Activated T-cell treated with anti-CD3 and anti-CD28 coated beads, Interleukin-2, amount 50 U/mL, for 4 hours (primary cell): ENCODE results near the gene GMDS. TPM values are rescaled to one million over a fixed set of nuclear protein-coding genes. Genes with fewer than 3 reads are reported as not detected.

Experiments
- ATAC-seq, 2 donors: fragments of 200-7000 bp; cut with Tn5 transposase; one replicate each; pipeline ENCODE4 v1.10.0; 2021
- DNase-seq: peaks from one replicate; pipeline ENCODE4 v3.0.0-alpha.2; 2020
- H3K27me3 Mint-ChIP-seq: one replicate; pipeline ENCODE4 v1.8.0; 2021; ENCODE audit warnings: low read depth, mixed read lengths
- H3K36me3 Mint-ChIP-seq: one replicate; pipeline ENCODE4 v1.8.0; 2022; ENCODE audit warnings: mixed read lengths; ENCODE audit not compliant: insufficient read depth
- H3K4me1 Mint-ChIP-seq: one replicate; pipeline ENCODE4 v1.8.0; 2021; ENCODE audit warnings: low read depth, mixed read lengths
- H3K4me3 Mint-ChIP-seq: one replicate; pipeline ENCODE4 v1.8.0; 2021; ENCODE audit warnings: mild to moderate bottlenecking, moderate library complexity, mixed read lengths
- H3K9me3 Mint-ChIP-seq: one replicate; pipeline ENCODE4 v1.8.0; 2021; ENCODE audit warnings: mixed read lengths
- total RNA-seq, 3 donors: library from RNA; stranded (reverse); gene quantifications; one replicate each; pipeline ENCODE4 v1.2.1, GENCODE V29; 2021

Gene GMDS
- total RNA-seq, 3 donors from 2014 or later: 38.9 to 48.0 (median 43.9) TPM

DNA sequence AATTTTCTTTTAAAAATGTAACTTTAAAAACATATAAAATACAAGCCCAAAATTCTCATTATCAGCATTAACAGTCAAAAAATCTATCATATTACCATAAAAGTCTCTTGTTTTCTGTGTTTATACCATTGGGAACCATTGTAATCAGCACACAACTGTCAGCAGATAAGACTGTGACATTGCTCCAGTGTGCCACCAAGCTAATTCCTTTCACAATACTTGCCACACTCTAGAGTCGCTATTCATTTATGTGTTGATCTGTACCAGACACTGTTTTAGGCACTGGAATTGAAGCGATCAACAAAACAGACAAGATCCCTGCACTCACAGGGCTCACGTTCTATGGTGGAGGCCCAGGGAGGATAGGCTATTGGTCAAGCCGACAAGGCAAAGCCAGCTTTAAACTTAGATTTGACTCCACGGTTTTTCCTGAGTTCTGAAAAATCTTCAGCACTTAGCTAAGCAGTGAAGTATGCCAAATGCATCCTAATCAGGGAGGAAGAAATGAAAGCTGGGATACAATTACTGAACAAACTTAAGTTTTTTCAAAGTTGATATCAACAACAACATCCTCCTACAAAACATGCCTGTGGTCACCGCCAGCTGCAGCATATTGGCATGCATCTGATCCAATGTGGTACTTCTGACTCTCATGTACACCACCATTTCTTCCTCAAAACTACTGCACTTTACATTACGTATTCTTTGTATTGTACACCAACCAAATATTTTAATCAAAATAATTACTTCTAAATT, 60.5 kb downstream of the GMDS start:
- DNase-seq (no peak), ATAC-seq (no peak)
- H3K4me1 Mint-ChIP-seq: peaks cover 17% of the 10 kb centered on the region
- H3K4me3 Mint-ChIP-seq: no peak overlapping the region
- peaks cover 3% of the 10 kb centered on the region for H3K36me3 Mint-ChIP-seq
- H3K27me3 Mint-ChIP-seq: no peaks in the 10 kb centered on the region
- no peaks in the 10 kb centered on the region for H3K9me3 Mint-ChIP-seq

DNA sequence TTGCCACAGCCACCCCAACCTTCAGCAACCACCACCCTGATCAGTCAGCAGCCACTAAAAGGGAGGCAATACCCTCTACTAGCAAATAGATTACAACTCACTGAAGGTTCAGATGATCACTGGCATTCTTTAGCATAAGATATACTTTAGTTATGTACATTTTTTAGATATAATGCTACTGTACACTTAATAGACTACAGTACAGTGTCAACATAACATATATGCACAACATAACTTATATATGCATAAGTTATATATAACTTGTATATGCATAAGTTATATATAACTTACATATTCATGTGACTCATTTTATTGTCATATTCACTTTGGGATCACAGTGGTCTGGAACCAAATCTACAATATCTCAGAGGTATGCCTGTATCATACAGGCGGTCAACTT, 61.7 kb downstream of the GMDS start:
- no peak for DNase-seq
- Mint-ChIP-seq H3K4me3 (no peak overlapping the region), H3K4me1 (peaks cover 17% of the 10 kb centered on the region), H3K36me3 (peaks cover 8% of the 10 kb centered on the region), H3K9me3 (peaks cover 5% of the 10 kb centered on the region), H3K27me3 (no peaks in the 10 kb centered on the region)
- ATAC-seq: no peak

DNA sequence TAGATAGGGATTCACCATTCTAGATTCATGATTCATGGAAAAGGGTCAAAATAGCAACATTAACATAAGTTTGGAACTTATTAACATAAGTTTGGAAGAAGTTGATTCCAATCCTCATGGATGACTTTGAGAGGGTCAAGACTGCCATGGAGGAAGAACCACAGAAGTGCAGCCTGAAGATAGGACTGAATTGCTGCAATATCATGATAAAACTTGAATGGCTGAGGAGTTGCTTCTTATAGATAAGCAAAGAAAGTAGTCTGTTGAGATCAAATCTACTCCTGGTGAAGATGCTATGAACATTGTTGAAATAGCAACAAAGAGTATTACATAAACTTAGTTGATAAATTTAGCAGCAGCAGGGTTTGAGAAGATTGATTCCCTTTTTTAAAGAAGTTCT, 62.2 kb downstream of the GMDS start:
- H3K4me1 Mint-ChIP-seq: peaks cover 17% of the 10 kb centered on the region
- no peaks in the 10 kb centered on the region for H3K27me3 Mint-ChIP-seq
- H3K9me3 Mint-ChIP-seq: peaks cover 8% of the 10 kb centered on the region
- no peak for ATAC-seq
- peaks cover 9% of the 10 kb centered on the region for H3K36me3 Mint-ChIP-seq
- DNase-seq: no peak
- H3K4me3 Mint-ChIP-seq: no peak overlapping the region

DNA sequence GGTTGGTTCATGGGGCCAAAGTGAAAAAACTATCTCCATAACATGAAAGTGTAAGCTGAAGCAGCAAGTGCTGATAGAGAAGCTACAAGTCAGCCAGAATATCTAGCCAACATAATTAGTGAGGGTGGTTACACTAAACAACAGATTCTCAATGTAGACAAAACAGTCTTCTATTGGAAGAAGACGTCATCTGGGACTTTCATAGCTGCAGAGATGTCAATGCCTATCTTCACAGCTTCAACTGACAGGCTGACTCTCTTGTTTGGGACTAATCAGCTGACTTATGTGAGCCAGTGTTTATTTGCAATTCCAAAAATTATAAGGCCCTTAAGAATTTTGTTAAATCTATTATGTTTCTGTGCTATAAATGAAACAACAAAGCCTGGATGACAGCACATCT, 63.2 kb downstream of the GMDS start:
- no peaks in the 10 kb centered on the region for H3K27me3 Mint-ChIP-seq
- peaks cover 16% of the 10 kb centered on the region for H3K4me1 Mint-ChIP-seq
- H3K4me3 Mint-ChIP-seq: no peak overlapping the region
- H3K9me3 Mint-ChIP-seq: peaks cover 17% of the 10 kb centered on the region
- ATAC-seq: no peak
- DNase-seq: no peak
- H3K36me3 Mint-ChIP-seq: peaks cover 11% of the 10 kb centered on the region

DNA sequence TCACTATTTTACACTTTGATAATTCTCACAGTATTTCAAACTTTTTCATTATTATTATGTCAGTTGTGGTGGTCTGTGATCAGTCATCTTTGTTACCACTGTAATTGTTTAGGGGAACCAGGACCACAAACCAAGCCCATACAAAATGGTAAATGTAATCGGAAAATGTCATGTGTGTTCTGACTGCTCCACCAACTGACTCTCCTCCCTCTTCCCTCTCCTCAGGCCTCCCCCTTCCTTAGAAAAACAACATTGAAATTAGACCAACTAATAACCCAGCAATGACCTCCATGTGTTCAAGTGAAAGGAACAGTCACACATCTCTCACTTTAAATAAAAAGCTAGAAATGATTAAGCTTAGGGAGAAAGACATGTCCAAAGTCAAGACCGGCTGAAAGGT, 63.8 kb downstream of the GMDS start:
- Mint-ChIP-seq H3K4me3 (no peak overlapping the region), H3K4me1 (peaks cover 10% of the 10 kb centered on the region), H3K36me3 (peaks cover 11% of the 10 kb centered on the region), H3K27me3 (no peaks in the 10 kb centered on the region), H3K9me3 (peaks cover 17% of the 10 kb centered on the region)
- DNase-seq: no peak
- peak in 1 of 2 donors; percentile 21 for ATAC-seq

DNA sequence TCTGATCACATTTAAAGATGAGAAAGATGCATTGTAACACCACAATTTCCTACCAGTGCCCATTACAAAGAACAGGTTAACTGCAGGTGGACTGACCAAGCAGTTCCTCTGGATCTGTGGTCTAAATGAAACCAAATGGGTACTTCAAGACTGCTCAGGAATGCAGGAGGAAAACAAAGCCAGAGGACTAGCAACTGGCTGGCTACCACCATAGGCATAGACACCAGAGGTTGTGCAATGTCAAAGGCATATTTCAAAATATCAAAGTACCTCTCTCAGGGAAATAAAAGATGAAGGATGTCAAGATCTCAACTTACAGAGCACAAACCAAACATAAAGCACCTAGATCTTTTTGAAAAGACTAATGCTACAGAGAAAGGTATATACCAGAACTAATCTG, 65.5 kb downstream of the GMDS start:
- Mint-ChIP-seq H3K4me3 (no peak overlapping the region), H3K9me3 (peaks cover 17% of the 10 kb centered on the region), H3K27me3 (no peaks in the 10 kb centered on the region), H3K36me3 (peaks cover 8% of the 10 kb centered on the region), H3K4me1 (peaks cover 14% of the 10 kb centered on the region)
- ATAC-seq (no peak), DNase-seq (no peak)

DNA sequence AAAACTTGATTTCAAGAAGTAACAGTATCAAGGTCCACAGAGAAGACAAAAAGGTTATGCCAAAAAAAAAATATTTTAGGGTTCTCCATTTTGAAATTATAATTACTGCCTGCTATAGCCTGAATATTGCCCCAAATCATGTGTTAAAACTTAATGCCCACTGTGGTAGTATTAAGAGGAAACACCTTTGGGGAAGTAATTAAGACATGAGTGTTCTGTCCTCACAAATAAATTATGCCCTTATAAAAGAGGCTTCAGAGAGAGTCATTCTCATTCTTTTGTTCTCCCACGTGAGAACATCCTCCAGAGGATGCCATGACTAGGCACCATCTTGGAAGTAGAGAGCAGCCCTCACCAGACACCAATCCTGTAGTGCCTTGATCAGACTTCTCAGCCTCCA, 66.2 kb downstream of the GMDS start:
- DNase-seq (no peak), ATAC-seq (no peak)
- no peaks in the 10 kb centered on the region for H3K27me3 Mint-ChIP-seq
- peaks cover 17% of the 10 kb centered on the region for H3K9me3 Mint-ChIP-seq
- peaks cover 8% of the 10 kb centered on the region for H3K36me3 Mint-ChIP-seq
- H3K4me3 Mint-ChIP-seq: no peak overlapping the region
- peaks cover 14% of the 10 kb centered on the region for H3K4me1 Mint-ChIP-seq

DNA sequence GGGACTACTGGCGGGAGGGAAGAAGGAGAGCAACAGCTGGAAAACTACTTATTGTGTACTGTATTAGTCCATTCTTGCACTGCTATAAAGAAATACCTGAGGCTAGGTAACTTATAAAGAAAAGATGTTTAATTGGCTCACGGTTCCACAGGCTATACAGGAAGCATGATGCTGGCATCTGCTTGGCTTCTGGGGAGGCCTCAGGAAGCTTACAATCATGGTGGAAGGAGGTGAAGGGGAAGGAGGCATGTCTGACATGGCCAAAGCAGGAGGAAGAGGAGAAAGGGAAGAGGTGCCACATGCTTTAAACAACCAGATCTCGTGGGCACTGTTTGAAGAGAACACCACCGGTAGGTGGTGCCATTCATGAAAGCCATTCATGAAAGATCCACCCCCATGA, 67.3 kb downstream of the GMDS start:
- Mint-ChIP-seq H3K4me3 (no peak overlapping the region), H3K9me3 (peaks cover 17% of the 10 kb centered on the region), H3K36me3 (peaks cover 8% of the 10 kb centered on the region), H3K27me3 (no peaks in the 10 kb centered on the region), H3K4me1 (peaks cover 20% of the 10 kb centered on the region)
- no peak for DNase-seq
- ATAC-seq: no peak

DNA sequence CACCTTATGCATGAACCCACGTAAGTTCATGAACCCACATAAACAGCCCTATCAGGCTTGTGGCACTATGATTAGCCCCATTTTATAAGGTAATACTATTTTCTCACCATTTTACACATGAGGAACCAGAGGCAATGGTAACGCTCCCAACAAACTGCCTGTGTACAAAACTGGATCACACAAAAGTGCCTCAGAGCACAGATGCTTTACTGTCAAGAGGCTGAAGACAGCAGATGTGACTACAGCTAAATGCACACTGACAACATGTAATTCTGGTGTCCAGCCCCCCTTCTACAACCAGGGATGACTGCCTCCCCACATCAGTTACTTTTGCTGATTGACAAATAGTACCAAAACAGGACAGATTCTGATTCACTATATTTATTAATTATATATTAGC, 69.6 kb downstream of the GMDS start:
- Mint-ChIP-seq H3K36me3 (peaks cover 8% of the 10 kb centered on the region), H3K4me3 (no peak overlapping the region), H3K4me1 (peaks cover 22% of the 10 kb centered on the region), H3K27me3 (no peaks in the 10 kb centered on the region), H3K9me3 (peaks cover 17% of the 10 kb centered on the region)
- DNase-seq (no peak), ATAC-seq (no peak)

DNA sequence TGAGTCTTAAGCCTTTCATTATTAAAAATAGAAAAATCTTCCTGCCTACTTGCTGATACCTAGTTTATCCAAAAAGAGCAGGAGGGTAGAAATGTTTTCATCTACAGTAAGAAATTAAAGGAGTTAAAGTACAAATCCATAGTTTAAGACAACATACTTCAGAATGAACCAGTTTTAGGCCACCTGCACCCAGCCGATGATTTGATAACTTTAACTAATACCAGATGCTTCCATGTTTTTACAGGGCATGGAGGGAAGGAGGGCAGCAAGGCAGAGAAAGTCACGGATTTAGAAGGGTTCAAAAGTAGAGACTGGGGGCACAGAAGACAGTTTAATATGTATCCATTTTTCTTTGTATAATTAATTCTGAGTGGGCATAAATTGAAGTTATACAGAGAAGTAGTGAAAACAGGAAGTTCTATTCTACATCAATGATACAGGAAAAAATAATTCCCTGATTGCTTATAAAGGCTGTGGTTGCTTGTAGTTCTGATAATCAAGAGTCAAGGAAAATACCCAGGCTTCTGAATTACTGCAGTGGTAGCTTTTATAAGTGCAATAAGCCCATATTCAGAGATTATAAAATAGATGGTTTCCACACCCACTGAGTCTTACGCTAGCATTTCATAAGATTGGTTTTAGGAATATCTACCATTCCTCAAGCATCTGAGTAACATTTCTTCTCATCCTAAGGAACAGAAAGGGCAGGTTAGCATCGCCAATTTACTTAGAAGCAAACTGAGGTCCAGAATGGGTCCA, 72.0 kb downstream of the GMDS start:
- Mint-ChIP-seq H3K4me3 (no peak overlapping the region), H3K27me3 (no peaks in the 10 kb centered on the region)
- ATAC-seq: no peak

DNA sequence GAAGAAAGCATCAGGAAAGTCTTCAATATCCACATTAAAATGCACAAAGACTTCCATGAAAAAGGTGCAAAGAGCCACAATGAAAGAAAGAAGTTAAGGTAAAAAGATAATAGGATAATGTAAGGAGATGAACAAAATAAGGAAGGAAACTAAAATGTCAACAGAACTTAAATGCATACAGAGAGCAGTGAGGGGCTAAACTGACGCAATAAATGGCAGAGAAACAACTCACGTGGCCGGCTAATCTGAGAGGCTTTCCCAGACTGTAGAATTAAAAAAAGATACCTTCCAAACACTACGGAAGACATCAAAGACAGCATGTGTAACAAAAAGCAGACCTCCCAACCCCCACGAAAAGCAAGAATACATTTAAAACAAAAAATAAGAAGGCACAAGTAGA, 73.7 kb downstream of the GMDS start:
- Mint-ChIP-seq H3K9me3 (no peaks in the 10 kb centered on the region), H3K36me3 (peaks cover 2% of the 10 kb centered on the region), H3K4me3 (no peak overlapping the region), H3K27me3 (no peaks in the 10 kb centered on the region), H3K4me1 (peaks cover 22% of the 10 kb centered on the region)
- no peak for DNase-seq
- ATAC-seq: no peak

More for the DNA sequence above, 72.0 kb downstream of the GMDS start:
- Mint-ChIP-seq H3K36me3 (peaks cover 2% of the 10 kb centered on the region), H3K9me3 (peaks cover 10% of the 10 kb centered on the region), H3K4me1 (peaks cover 22% of the 10 kb centered on the region)
- DNase-seq: no peak

DNA sequence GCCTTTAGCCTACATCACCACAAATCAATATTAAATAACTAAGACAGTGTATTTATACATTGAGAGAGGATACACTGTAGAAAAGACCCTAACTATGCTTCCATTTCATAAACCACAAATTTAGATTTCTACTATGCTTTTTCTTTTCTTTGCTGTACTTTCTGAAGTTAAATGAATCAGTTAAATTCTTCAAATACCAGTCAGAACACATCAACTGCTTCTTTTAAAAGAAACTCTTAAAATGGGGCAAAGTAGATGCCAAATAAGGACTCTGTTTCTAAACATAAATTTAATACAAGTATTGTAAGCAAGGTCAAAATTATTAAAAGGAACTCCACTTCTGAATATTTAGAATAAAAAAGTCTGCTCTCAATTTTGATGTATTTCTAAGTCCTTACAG, 76.9 kb downstream of the GMDS start:
- Mint-ChIP-seq H3K4me1 (peaks cover 19% of the 10 kb centered on the region), H3K4me3 (no peak overlapping the region), H3K9me3 (peaks cover 4% of the 10 kb centered on the region), H3K27me3 (no peaks in the 10 kb centered on the region), H3K36me3 (peaks cover 9% of the 10 kb centered on the region)
- no peak for ATAC-seq
- no peak for DNase-seq

DNA sequence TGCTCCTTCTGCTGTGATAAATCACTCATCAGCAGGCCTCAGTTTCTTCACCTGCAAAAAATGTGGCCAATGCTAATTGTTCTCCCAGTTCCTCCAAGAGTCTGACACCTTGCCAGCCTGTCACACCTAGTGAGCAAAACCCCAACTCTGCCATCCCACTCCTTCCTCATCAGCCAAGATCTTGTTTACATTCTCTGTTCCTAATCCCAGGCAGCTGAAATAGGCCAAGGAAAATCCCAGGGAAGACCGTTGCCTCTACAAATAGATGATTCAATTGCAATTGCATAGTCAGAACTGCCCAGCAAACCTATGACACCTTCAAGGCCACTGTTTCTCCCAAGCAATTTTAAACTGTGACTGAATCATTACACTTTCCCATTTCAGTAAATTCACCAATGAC, 78.7 kb downstream of the GMDS start:
- Mint-ChIP-seq H3K4me1 (peaks cover 27% of the 10 kb centered on the region), H3K4me3 (no peak overlapping the region), H3K36me3 (peaks cover 9% of the 10 kb centered on the region), H3K27me3 (no peaks in the 10 kb centered on the region), H3K9me3 (peaks cover 4% of the 10 kb centered on the region)
- ATAC-seq: no peak
- DNase-seq: no peak

DNA sequence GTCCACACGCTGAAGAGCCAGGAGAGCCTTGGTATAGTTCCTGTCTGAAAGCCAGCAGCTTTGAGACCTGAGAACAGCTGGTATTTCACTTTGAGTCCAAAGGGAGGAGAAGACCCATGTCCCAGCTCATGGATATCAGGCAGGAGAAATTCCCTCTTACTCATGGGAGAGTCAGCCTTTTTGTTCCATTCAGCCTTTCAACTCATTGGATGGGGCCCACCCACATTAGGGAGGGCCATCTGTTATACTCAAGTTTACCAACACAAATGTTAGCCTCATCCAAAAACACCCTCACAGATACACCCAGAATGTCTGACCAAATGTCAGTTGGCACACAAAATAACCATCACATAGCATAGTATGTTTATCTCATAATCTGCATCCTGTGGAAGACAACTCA, 80.1 kb downstream of the GMDS start:
- DNase-seq: no peak
- H3K36me3 Mint-ChIP-seq: peaks cover 9% of the 10 kb centered on the region
- peaks cover 4% of the 10 kb centered on the region for H3K9me3 Mint-ChIP-seq
- no peaks in the 10 kb centered on the region for H3K27me3 Mint-ChIP-seq
- H3K4me3 Mint-ChIP-seq: no peak overlapping the region
- no peak for ATAC-seq
- H3K4me1 Mint-ChIP-seq: peaks cover 26% of the 10 kb centered on the region

DNA sequence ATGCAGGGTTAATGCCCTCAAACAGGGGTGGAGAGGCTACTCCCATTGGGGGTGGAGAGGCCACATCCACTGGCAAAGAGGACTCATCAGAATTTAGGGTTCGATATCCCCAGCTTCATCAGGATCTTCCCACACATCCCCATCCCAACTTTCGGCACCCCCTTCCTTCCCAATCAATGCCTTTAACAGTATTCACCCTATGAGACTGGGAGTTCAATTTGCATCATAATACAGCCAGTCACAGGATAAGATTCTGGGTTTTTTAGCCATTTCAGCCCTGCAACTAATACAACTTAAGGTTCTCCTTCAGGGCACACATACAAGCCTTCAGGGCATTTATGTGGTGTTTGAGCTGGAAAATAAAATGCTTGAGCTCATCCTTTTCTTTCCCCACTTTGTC, 80.9 kb downstream of the GMDS start:
- H3K27me3 Mint-ChIP-seq: no peaks in the 10 kb centered on the region
- peaks cover 26% of the 10 kb centered on the region for H3K4me1 Mint-ChIP-seq
- peaks cover 9% of the 10 kb centered on the region for H3K36me3 Mint-ChIP-seq
- no peak for DNase-seq
- no peak for ATAC-seq
- peaks cover 4% of the 10 kb centered on the region for H3K9me3 Mint-ChIP-seq
- H3K4me3 Mint-ChIP-seq: no peak overlapping the region
